IPS DF 6.9 (cell line): ENCODE measurements around the gene MOBP.

Experiments used
- DNase-seq: peaks from one replicate; pipeline ENCODE4 v3.0.0-alpha.2; 2013; ENCODE audit warnings: low read depth, low spot score
- H3K27ac ChIP-seq: one replicate; pipeline ENCODE4 v1.5.1; 2013; ENCODE audit warnings: low read length, control low read depth
- H3K27me3 ChIP-seq: 2 replicates; pipeline ENCODE4 v1.6.1; 2013; ENCODE audit warnings: mild to moderate bottlenecking, low read length; ENCODE audit not compliant: control insufficient read depth, insufficient read depth
- H3K36me3 ChIP-seq: 2 replicates; pipeline ENCODE4 v1.6.1; 2013; ENCODE audit warnings: low read length; ENCODE audit not compliant: control insufficient read depth, insufficient read depth
- H3K4me1 ChIP-seq: 2 replicates; pipeline ENCODE4 v1.6.1; 2013; ENCODE audit warnings: low read length; ENCODE audit not compliant: control insufficient read depth, insufficient read depth
- H3K4me3 ChIP-seq: 2 replicates; pipeline ENCODE4 v1.5.1; 2013; ENCODE audit warnings: mild to moderate bottlenecking, low read length
- H3K9me3 ChIP-seq: 2 replicates; pipeline ENCODE4 v1.6.1; 2013; ENCODE audit warnings: low read length, inconsistent platforms; ENCODE audit not compliant: control insufficient read depth, insufficient read depth
- WGBS: extraction: QIAGEN DNeasy Blood & Tissue Kit; methylation state at CpG from one replicate; pipeline ENCODE4 v1.1.7; 2013; ENCODE audit warnings: mixed read lengths, missing lambda C conversion rate; ENCODE audit not compliant: insufficient read length, insufficient coverage; 5-methylcytosine and 5-hydroxymethylcytosine counted together

MOBP gene

GRCh38 chr3:39491733-39492350, 24.4 kb downstream of the MOBP start:
- no peak for DNase-seq
- no CpG with 5 or more reads among the region's 3 CpGs for WGBS
- H3K27ac ChIP-seq: no peak overlapping the region

DNA sequence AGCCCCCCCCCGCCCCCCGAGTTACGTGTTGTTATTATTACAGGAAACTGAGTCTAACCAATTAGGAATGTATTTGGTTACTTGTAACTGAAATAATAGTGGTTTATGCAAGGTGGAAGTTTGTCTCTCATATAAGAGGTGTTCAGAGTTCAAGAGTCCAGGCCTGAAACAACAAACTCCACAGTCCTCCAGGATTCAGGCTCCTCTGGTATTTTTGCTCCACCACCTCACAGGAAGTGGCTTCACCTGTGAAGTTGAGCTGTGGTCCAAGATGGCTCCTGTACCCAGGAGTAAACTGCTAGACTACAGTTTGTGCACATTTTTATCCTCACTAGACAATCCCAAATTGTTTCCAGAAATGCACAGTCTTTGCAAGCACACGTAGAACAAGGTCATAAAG, 27.3 kb downstream of the MOBP start:
- Histone ChIP-seq H3K9me3 (no peaks in the 10 kb centered on the region), H3K4me3 (no peak overlapping the region), H3K36me3 (no peaks in the 10 kb centered on the region), H3K27me3 (no peaks in the 10 kb centered on the region), H3K27ac (no peak overlapping the region), H3K4me1 (no peaks in the 10 kb centered on the region)
- no peak for DNase-seq
- no CpG with 5 or more reads among the region's 4 CpGs for WGBS

More at GRCh38 chr3:39491733-39492350, 24.4 kb downstream of the MOBP start:
- no peaks in the 10 kb centered on the region for H3K36me3 ChIP-seq
- no peaks in the 10 kb centered on the region for H3K9me3 ChIP-seq
- no peaks in the 10 kb centered on the region for H3K4me1 ChIP-seq
- no peaks in the 10 kb centered on the region for H3K27me3 ChIP-seq
- no peak overlapping the region for H3K4me3 ChIP-seq

DNA sequence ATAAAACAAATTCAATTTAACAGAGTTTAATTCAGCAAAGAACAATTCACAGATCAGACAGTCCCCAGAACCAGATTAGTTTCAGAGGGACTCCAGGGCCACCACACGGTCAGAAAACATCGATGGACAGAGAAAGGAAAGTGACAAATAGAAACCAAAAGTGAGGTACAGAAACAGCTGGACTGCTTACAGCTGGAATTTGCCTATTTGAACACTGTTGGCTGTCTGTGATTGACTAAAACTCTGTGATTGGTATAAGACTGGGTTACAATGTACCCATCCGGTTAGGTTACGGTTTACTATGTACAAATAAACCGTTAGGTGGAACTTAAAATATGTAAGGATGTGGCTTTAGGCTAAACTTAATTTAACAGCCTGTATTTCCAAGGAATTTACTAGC, 30.3 kb downstream of the MOBP start:
- Histone ChIP-seq H3K4me3 (no peak overlapping the region), H3K27me3 (no peaks in the 10 kb centered on the region), H3K36me3 (no peaks in the 10 kb centered on the region), H3K9me3 (no peaks in the 10 kb centered on the region), H3K4me1 (no peaks in the 10 kb centered on the region; the same call in 1 of the 2 replicates), H3K27ac (no peak overlapping the region)
- DNase-seq: no peak
- WGBS: no CpG with 5 or more reads among the region's 5 CpGs

DNA sequence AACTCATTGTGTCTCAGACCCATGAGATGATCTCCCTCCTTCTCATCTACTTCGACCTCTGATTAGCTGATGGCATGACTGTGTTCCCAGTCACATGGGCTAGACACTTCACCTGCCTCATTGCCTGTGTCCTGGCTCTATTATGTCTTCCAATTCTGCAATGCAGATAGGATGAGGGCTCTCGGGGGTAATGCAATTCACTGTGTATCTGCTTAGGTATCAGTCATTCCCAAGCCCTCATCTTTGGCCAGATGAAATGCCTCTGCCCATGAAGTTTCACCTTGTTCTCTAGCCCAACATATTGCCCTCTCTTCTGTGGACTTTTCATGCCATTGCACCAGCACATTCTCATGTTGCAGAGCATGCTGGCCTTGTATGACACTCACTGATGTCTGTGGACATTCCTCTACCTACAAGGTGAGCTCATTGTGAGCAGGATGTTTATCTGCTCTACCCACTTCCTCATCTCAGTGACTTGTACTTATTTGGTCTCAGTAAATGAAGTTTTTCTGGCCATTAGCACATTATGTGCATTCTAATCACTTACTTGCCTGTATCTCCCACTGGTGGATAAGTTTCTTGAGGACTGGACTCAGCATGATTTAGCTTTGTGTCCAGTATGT, 32.3 kb downstream of the MOBP start:
- H3K36me3 ChIP-seq: no peaks in the 10 kb centered on the region
- no peaks in the 10 kb centered on the region for H3K9me3 ChIP-seq
- H3K27me3 ChIP-seq: no peaks in the 10 kb centered on the region
- DNase-seq: no peak
- no peak overlapping the region for H3K27ac ChIP-seq
- H3K4me3 ChIP-seq: no peak overlapping the region
- WGBS: no CpG with 5 or more reads among the region's 2 CpGs
- H3K4me1 ChIP-seq: no peaks in the 10 kb centered on the region; the same call in 1 of the 2 replicates

DNA sequence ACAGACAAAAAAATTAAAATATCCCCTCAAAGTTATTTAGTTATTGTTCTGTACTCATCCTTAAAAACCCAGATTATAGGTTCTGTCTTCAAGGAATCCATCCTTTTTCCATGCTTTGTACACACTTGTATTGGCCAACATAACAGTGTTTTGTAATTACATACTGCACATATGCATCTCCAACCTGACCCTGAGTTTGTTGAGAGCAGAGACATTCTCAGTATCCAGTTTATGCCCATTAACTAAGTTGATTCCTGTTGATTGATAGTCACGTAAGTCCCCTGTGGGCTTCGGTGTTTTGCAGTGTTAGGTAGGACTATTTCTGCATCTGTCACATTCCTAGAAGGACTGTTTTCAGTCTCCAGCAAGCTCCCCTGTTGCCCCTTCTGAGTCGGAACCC, 33.6 kb downstream of the MOBP start:
- no peak for DNase-seq
- WGBS: no CpG with 5 or more reads among the region's 3 CpGs
- no peak overlapping the region for H3K27ac ChIP-seq
- no peaks in the 10 kb centered on the region for H3K27me3 ChIP-seq
- H3K36me3 ChIP-seq: no peaks in the 10 kb centered on the region
- H3K4me3 ChIP-seq: no peak overlapping the region
- H3K4me1 ChIP-seq: peaks cover 4% of the 10 kb centered on the region
- H3K9me3 ChIP-seq: no peaks in the 10 kb centered on the region

- peaks cover 4% of the 10 kb centered on the region for H3K4me1 ChIP-seq
- DNase-seq: no peak
- H3K27me3 ChIP-seq: peaks cover 6% of the 10 kb centered on the region; the same call in 1 of the 2 replicates
- no peak overlapping the region for H3K27ac ChIP-seq
- WGBS: no CpG with 5 or more reads among the region's 53 CpGs
- H3K9me3 ChIP-seq: no peaks in the 10 kb centered on the region
- no peaks in the 10 kb centered on the region for H3K36me3 ChIP-seq
- no peak overlapping the region for H3K4me3 ChIP-seq
Observed at GRCh38 chr3:39501968-39502837, 34.7 kb downstream of the MOBP start.

DNA sequence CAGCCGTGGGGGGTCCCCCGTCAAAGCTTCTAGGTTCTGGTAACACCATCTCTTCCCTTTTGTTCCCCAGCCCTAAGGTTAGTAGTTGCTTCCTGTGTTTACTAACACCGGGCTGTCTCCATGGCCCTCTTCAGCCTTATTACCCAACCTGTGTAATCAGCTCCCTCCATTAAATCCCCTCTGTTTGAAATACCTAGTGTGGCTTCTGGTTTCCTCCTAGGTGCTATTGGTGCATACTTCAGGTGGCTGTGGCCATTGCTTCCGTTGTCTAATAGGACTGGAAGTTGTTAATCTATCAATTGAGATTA, 35.3 kb downstream of the MOBP start:
- Histone ChIP-seq H3K36me3 (no peaks in the 10 kb centered on the region), H3K27me3 (peaks cover 7% of the 10 kb centered on the region; the same call in 1 of the 2 replicates), H3K27ac (no peak overlapping the region), H3K4me3 (no peak overlapping the region), H3K9me3 (no peaks in the 10 kb centered on the region), H3K4me1 (peaks cover 4% of the 10 kb centered on the region)
- no peak for DNase-seq
- no CpG with 5 or more reads among the region's 4 CpGs for WGBS

- Histone ChIP-seq H3K9me3 (no peaks in the 10 kb centered on the region), H3K36me3 (no peaks in the 10 kb centered on the region), H3K27ac (no peak overlapping the region), H3K27me3 (peaks cover 7% of the 10 kb centered on the region; the same call in 1 of the 2 replicates), H3K4me1 (peaks cover 4% of the 10 kb centered on the region), H3K4me3 (no peak overlapping the region)
- WGBS: no CpG with 5 or more reads among the region's 12 CpGs
- DNase-seq: no peak
Observed at GRCh38 chr3:39505866-39506742, 38.6 kb downstream of the MOBP start.

- Histone ChIP-seq H3K4me3 (no peak overlapping the region), H3K27me3 (peaks cover 7% of the 10 kb centered on the region; the same call in 1 of the 2 replicates), H3K27ac (no peak overlapping the region), H3K4me1 (peaks cover 4% of the 10 kb centered on the region), H3K36me3 (no peaks in the 10 kb centered on the region), H3K9me3 (no peaks in the 10 kb centered on the region)
- WGBS: no CpG with 5 or more reads among the region's 1 CpG
- DNase-seq: no peak
Observed at GRCh38 chr3:39506863-39507262, 39.4 kb downstream of the MOBP start.
